ENCODE data around the gene NPY.

Gene NPY

GRCh38 chr7:24244554-24244953 lies 39.4 kb upstream of the NPY start:
- TF ChIP-seq CREB5 (CRISPR knock-in tag; IDR thresholded peaks at IDR 0.05; ENCODE audit: low read depth) (no peak), TSHZ2 (CRISPR knock-in tag; IDR thresholded peaks at IDR 0.05) (no peak)
- no peak for ATAC-seq

- TF ChIP-seq ZFP3 (CRISPR knock-in tag; IDR thresholded peaks at IDR 0.05): no peak
- no peak for TF ChIP-seq GLIS3 (CRISPR knock-in tag; IDR thresholded peaks at IDR 0.05)
- no peak for TF ChIP-seq PATZ1 (CRISPR knock-in tag; IDR thresholded peaks at IDR 0.05; ENCODE audit: borderline replicate concordance)
- no peak for TF ChIP-seq SNAI2 (CRISPR knock-in tag; IDR thresholded peaks at IDR 0.05)
- no peak for TF ChIP-seq ZC3H10 (CRISPR knock-in tag; IDR thresholded peaks at IDR 0.05)
- TF ChIP-seq ESRRG (CRISPR knock-in tag; IDR thresholded peaks at IDR 0.05): no peak
- no peak for TF ChIP-seq CSRNP3 (CRISPR knock-in tag; IDR thresholded peaks at IDR 0.05)
- TF ChIP-seq CSDC2 (CRISPR knock-in tag; IDR thresholded peaks at IDR 0.05): no peak
- TF ChIP-seq ARNTL (CRISPR knock-in tag; IDR thresholded peaks at IDR 0.05; ENCODE audit: borderline replicate concordance, low read depth): no peak
- TF ChIP-seq TOX (CRISPR knock-in tag; IDR thresholded peaks at IDR 0.05; ENCODE audit: borderline replicate concordance): no peak
- no peak for TF ChIP-seq TSHZ2 (CRISPR knock-in tag; IDR thresholded peaks at IDR 0.05)
- no peak for TF ChIP-seq TCF4 (CRISPR knock-in tag; IDR thresholded peaks at IDR 0.05; ENCODE audit: borderline replicate concordance)
- TF ChIP-seq RARB (CRISPR knock-in tag; IDR thresholded peaks at IDR 0.05): no peak
- TF ChIP-seq ZNF8 (CRISPR knock-in tag; IDR thresholded peaks at IDR 0.05): no peak
- no peak for ATAC-seq
These were observed 38.6 kb upstream of the NPY start for GRCh38 chr7:24245362-24245761.

GRCh38 chr7:24249266-24249665 lies 34.7 kb upstream of the NPY start:
- no peak for TF ChIP-seq TSHZ2 (CRISPR knock-in tag; IDR thresholded peaks at IDR 0.05)
- TF ChIP-seq RARB (CRISPR knock-in tag; IDR thresholded peaks at IDR 0.05): no peak
- no peak for TF ChIP-seq ESRRG (CRISPR knock-in tag; IDR thresholded peaks at IDR 0.05)
- no peak for TF ChIP-seq SNAI2 (CRISPR knock-in tag; IDR thresholded peaks at IDR 0.05)
- no peak for TF ChIP-seq ZFP30 (CRISPR knock-in tag; IDR thresholded peaks at IDR 0.05)

More at GRCh38 chr7:24249266-24249665, 34.7 kb upstream of the NPY start:
- no peak for ATAC-seq

All from SK-N-SH treated with all-trans-retinoic acid at 6 μM for 48 hours (cell line).